Retinal pigment epithelial cell (primary cell): Measurements from ENCODE around the gene TMEM121.

Experiments used
- DNase-seq: peaks from one replicate; pipeline ENCODE4 v3.0.0-alpha.2; 2010; ENCODE audit warnings: low read depth
- H3K4me3 ChIP-seq: 2 replicates; pipeline ENCODE4 v1.5.1; 2011; ENCODE audit warnings: mild to moderate bottlenecking, low read length, control low read depth, moderate library complexity
- CTCF ChIP-seq: conservative IDR thresholded peaks from 2 replicates; pipeline ENCODE4 v1.5.1; 2011; ENCODE audit warnings: low read depth, low read length, control low read depth, inconsistent platforms

Gene TMEM121

GRCh38 chr14:105492031-105492970 lies 34.1 kb upstream of the TMEM121 start:
- no peak for DNase-seq
- H3K4me3 ChIP-seq, result no peak overlapping the region
- TF ChIP-seq CTCF, result no peak

- DNase-seq, result no peak
- H3K4me3 ChIP-seq, result no peak overlapping the region
- no peak for TF ChIP-seq CTCF
Measured at GRCh38 chr14:105492971-105493871, 33.2 kb upstream of the TMEM121 start.

GRCh38 chr14:105493921-105494605 lies 32.3 kb upstream of the TMEM121 start:
- no peak overlapping the region for H3K4me3 ChIP-seq
- TF ChIP-seq CTCF, result no peak
- no peak for DNase-seq

GRCh38 chr14:105494606-105494929 lies 31.8 kb upstream of the TMEM121 start:
- no peak overlapping the region for H3K4me3 ChIP-seq
- TF ChIP-seq CTCF, result no peak
- DNase-seq, result no peak

- no peak for TF ChIP-seq CTCF
- no peak overlapping the region for H3K4me3 ChIP-seq
- no peak for DNase-seq
Measured at GRCh38 chr14:105495101-105495989, 31.0 kb upstream of the TMEM121 start.
